ENCODE results near the gene THBS1. TPM values are rescaled to one million over a fixed set of nuclear protein-coding genes. Genes with fewer than 3 reads are reported as not detected.

THBS1 gene
- total RNA-seq, 2 experiments from 2014 or later = 9.5 to 10.5 TPM

DNA sequence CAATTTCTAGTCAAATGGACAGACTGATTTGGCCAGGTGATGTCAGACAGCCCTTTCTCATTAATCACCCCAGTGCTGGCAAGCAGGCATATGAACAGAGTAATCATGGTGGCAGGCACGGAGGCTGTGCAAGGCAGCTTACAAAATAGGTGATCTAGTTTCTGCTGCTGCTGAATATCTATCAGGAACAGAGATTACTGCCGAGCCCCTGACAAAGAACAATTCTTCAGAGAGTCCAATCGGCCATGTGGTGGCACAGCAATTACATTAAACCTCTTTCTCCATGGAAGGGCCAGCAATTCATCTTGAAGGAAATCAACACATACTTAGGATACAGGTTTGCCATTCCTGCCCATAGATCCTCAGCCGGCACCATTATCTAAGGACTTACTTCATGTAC is 32.3 kb upstream of the THBS1 start:
- H3K4me1 Mint-ChIP-seq (ENCODE audit: low read depth) = no peaks in the 10 kb centered on the region
- peaks cover 3% of the 10 kb centered on the region for H3K27me3 Mint-ChIP-seq
- Histone ChIP-seq H3K27me3 (ENCODE audit: control insufficient read depth in 1 of 2, insufficient read depth in 2 of 2, low read length in 2 of 2) (no peaks in the 10 kb centered on the region), H3K9me3 (ENCODE audit: control insufficient read depth in 1 of 2, insufficient read depth in 1 of 2, low read length in 2 of 2) (peaks cover 0 to 6% of the 10 kb centered on the region in 2 experiments), H3K27ac (ENCODE audit: low read depth in 1 of 2, low read length in 2 of 2) (no peak overlapping the region), H3K4me3 (ENCODE audit: low read length) (no peak overlapping the region), H3K36me3 (ENCODE audit: insufficient read depth, low read length) (no peaks in the 10 kb centered on the region), H3K4me1 (ENCODE audit: insufficient read depth, low read length) (no peaks in the 10 kb centered on the region)
- peaks cover 10% of the 10 kb centered on the region for H3K9me3 Mint-ChIP-seq
- ChIA-PET POLR2A (no interaction called here), CTCF (no interaction called here)
- ATAC-seq (ENCODE audit: poor library complexity) (no peak), DNase-seq (no peak)
- intact Hi-C loops (cut with DNase I, micrococcal nuclease) = no loop called here
- H3K27ac Mint-ChIP-seq = no peak overlapping the region
- TF ChIP-seq, protein P1, sequence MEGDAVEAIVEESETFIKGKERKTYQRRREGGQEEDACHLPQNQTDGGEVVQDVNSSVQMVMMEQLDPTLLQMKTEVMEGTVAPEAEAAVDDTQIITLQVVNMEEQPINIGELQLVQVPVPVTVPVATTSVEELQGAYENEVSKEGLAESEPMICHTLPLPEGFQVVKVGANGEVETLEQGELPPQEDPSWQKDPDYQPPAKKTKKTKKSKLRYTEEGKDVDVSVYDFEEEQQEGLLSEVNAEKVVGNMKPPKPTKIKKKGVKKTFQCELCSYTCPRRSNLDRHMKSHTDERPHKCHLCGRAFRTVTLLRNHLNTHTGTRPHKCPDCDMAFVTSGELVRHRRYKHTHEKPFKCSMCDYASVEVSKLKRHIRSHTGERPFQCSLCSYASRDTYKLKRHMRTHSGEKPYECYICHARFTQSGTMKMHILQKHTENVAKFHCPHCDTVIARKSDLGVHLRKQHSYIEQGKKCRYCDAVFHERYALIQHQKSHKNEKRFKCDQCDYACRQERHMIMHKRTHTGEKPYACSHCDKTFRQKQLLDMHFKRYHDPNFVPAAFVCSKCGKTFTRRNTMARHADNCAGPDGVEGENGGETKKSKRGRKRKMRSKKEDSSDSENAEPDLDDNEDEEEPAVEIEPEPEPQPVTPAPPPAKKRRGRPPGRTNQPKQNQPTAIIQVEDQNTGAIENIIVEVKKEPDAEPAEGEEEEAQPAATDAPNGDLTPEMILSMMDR (IDR thresholded peaks at IDR 0.05) = no peak
- H3K4me3 Mint-ChIP-seq = no peak overlapping the region
- no peaks in the 10 kb centered on the region for H3K36me3 Mint-ChIP-seq (ENCODE audit: low read depth)

DNA sequence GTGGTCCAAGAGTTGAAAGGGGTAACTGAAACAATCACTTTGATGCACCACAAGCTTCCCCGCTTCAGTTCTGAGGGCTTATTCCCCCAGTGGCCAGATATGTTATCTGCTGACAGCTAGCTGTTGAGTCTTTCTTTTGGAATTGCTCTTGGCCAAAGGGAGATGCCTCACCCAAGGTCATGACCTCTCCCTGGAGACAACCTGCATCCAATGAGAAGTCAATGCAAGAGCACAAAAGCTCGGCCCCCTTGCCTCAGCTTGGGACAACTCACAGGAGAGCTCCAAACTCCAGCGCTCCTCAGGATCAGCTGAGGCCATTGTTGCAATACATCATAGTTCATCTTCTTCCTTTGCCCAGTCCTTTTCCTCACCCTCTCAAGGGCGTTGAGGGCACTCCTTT is 31.0 kb upstream of the THBS1 start:
- Mint-ChIP-seq H3K4me1 (ENCODE audit: low read depth) (no peaks in the 10 kb centered on the region), H3K27me3 (no peaks in the 10 kb centered on the region), H3K4me3 (no peak overlapping the region), H3K27ac (no peak overlapping the region), H3K36me3 (ENCODE audit: low read depth) (no peaks in the 10 kb centered on the region), H3K9me3 (peaks cover 6% of the 10 kb centered on the region)
- H3K27ac ChIP-seq (ENCODE audit: low read depth in 1 of 2, low read length in 2 of 2) = no peak overlapping the region
- no peak overlapping the region for H3K4me3 ChIP-seq (ENCODE audit: low read length)
- ChIA-PET POLR2A (no interaction called here), CTCF (no interaction called here)
- H3K36me3 ChIP-seq (ENCODE audit: insufficient read depth, low read length) = no peaks in the 10 kb centered on the region
- no peaks in the 10 kb centered on the region for H3K9me3 ChIP-seq (ENCODE audit: control insufficient read depth in 1 of 2, insufficient read depth in 1 of 2, low read length in 2 of 2)
- H3K27me3 ChIP-seq (ENCODE audit: control insufficient read depth in 1 of 2, insufficient read depth in 2 of 2, low read length in 2 of 2) = no peaks in the 10 kb centered on the region
- TF ChIP-seq, protein P1 (IDR thresholded peaks at IDR 0.05) = no peak
- DNase-seq (no peak), ATAC-seq (ENCODE audit: poor library complexity) (no peak)
- intact Hi-C loops (cut with DNase I, micrococcal nuclease) = no loop called here
- H3K4me1 ChIP-seq (ENCODE audit: insufficient read depth, low read length) = no peaks in the 10 kb centered on the region

DNA sequence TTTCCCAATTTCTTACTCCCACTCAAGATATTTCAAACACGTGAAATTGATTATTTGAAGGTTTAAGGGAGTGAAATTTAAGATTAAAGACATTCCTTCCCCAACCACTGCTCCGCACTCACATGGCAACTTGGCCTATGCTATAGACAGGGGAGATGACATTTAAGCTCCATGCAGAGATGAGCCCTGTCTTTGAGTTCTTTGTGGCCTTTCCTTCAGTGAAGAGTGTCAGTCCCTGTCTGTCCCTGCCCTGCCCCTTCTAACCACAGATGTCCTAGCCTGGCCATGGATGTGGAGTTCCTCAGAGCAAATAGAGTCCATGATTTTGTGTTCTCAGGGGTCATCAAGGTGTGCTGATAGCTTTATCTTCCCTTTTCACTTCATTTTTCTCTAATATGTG is 29.4 kb upstream of the THBS1 start:
- POLR2A ChIA-PET = no interaction called here
- Mint-ChIP-seq H3K36me3 (ENCODE audit: low read depth) (no peaks in the 10 kb centered on the region), H3K4me1 (ENCODE audit: low read depth) (no peaks in the 10 kb centered on the region), H3K27me3 (no peaks in the 10 kb centered on the region), H3K9me3 (no peaks in the 10 kb centered on the region), H3K4me3 (no peak overlapping the region), H3K27ac (no peak overlapping the region)
- intact Hi-C loops (cut with DNase I, micrococcal nuclease) = no loop called here
- H3K27ac ChIP-seq (ENCODE audit: low read depth in 1 of 2, low read length in 2 of 2) = no peak overlapping the region
- CTCF ChIA-PET = no interaction called here
- no peaks in the 10 kb centered on the region for H3K27me3 ChIP-seq (ENCODE audit: control insufficient read depth in 1 of 2, insufficient read depth in 2 of 2, low read length in 2 of 2)
- TF ChIP-seq, protein P1 (IDR thresholded peaks at IDR 0.05) = no peak
- H3K9me3 ChIP-seq (ENCODE audit: control insufficient read depth in 1 of 2, insufficient read depth in 1 of 2, low read length in 2 of 2) = no peaks in the 10 kb centered on the region
- H3K36me3 ChIP-seq (ENCODE audit: insufficient read depth, low read length) = no peaks in the 10 kb centered on the region
- no peak for DNase-seq
- H3K4me3 ChIP-seq (ENCODE audit: low read length) = no peak overlapping the region
- no peaks in the 10 kb centered on the region for H3K4me1 ChIP-seq (ENCODE audit: insufficient read depth, low read length)
- ATAC-seq (ENCODE audit: poor library complexity) = no peak

Measured in CD4-positive, alpha-beta T cell (primary cell).